Memory B cell (primary cell): ENCODE results near the gene PANK2.
"Not testable (repeated sequence)": the region's sequence is repeated elsewhere in the genome, so short reads cannot be mapped to it uniquely, and the experiment has no call there.

ENCODE experiments used
- ATAC-seq: fragments of 150-1000 bp; cut with Tn5 transposase; 2 replicates; pipeline ENCODE4 v1.10.0; 2021; ENCODE audit warnings: low read depth, mild to moderate bottlenecking, moderate library complexity
- DNase-seq, 2 donors: peaks; one replicate each; pipeline ENCODE4 v3.0.0; 2022; ENCODE audit warnings: low spot score in 2 of 2
- H3K27ac Mint-ChIP-seq: one replicate; pipeline ENCODE4 v1.8.0; 2022; ENCODE audit warnings: mild to moderate bottlenecking, moderate library complexity, mixed read lengths
- H3K27me3 Mint-ChIP-seq: one replicate; pipeline ENCODE4 v1.8.0; 2022; ENCODE audit warnings: mixed read lengths
- H3K36me3 Mint-ChIP-seq: one replicate; pipeline ENCODE4 v1.8.0; 2022; ENCODE audit warnings: mild to moderate bottlenecking, mixed read lengths
- H3K4me1 Mint-ChIP-seq: one replicate; pipeline ENCODE4 v1.8.0; 2022; ENCODE audit warnings: mixed read lengths
- H3K4me3 Mint-ChIP-seq: one replicate; pipeline ENCODE4 v1.8.0; 2022; ENCODE audit warnings: mild to moderate bottlenecking, moderate library complexity, mixed read lengths
- H3K9me3 Mint-ChIP-seq: one replicate; pipeline ENCODE4 v1.8.0; 2022; ENCODE audit warnings: mixed read lengths

Gene PANK2

GRCh38 chr20:3935295-3935955 is 46.2 kb downstream of the PANK2 start:
- Mint-ChIP-seq H3K4me3 (no peak overlapping the region), H3K27ac (no peak overlapping the region), H3K9me3 (peaks cover 5% of the 10 kb centered on the region), H3K36me3 (peaks cover 9% of the 10 kb centered on the region), H3K27me3 (no peaks in the 10 kb centered on the region), H3K4me1 (no peaks in the 10 kb centered on the region)
- DNase-seq (no peak), ATAC-seq (no peak)

GRCh38 chr20:3935956-3936340 is 46.8 kb downstream of the PANK2 start:
- Mint-ChIP-seq H3K27me3 (no peaks in the 10 kb centered on the region), H3K4me1 (no peaks in the 10 kb centered on the region), H3K9me3 (peaks cover 5% of the 10 kb centered on the region), H3K27ac (no peak overlapping the region), H3K4me3 (no peak overlapping the region), H3K36me3 (peaks cover 12% of the 10 kb centered on the region)
- DNase-seq (no peak), ATAC-seq (no peak)

- H3K27ac Mint-ChIP-seq: no peak overlapping the region
- H3K36me3 Mint-ChIP-seq: peaks cover 17% of the 10 kb centered on the region
Measured at GRCh38 chr20:3937618-3938017, 48.4 kb downstream of the PANK2 start.

GRCh38 chr20:3940905-3941304 is 51.7 kb downstream of the PANK2 start:
- H3K4me1 Mint-ChIP-seq: no peaks in the 10 kb centered on the region
- DNase-seq (no peak), ATAC-seq (no peak)
- H3K9me3 Mint-ChIP-seq: peaks cover 5% of the 10 kb centered on the region
- H3K4me3 Mint-ChIP-seq: no peak overlapping the region
- no peak overlapping the region for H3K27ac Mint-ChIP-seq
- H3K36me3 Mint-ChIP-seq: peaks cover 21% of the 10 kb centered on the region
- no peaks in the 10 kb centered on the region for H3K27me3 Mint-ChIP-seq

More at GRCh38 chr20:3937618-3938017, 48.4 kb downstream of the PANK2 start:
- no peak overlapping the region for H3K4me3 Mint-ChIP-seq
- H3K4me1 Mint-ChIP-seq: no peaks in the 10 kb centered on the region
- DNase-seq: no peak
- ATAC-seq: no peak
- H3K27me3 Mint-ChIP-seq: no peaks in the 10 kb centered on the region
- H3K9me3 Mint-ChIP-seq: peaks cover 5% of the 10 kb centered on the region

- H3K4me1 Mint-ChIP-seq, H3K4me3 Mint-ChIP-seq, ATAC-seq, DNase-seq, H3K36me3 Mint-ChIP-seq, H3K27ac Mint-ChIP-seq, H3K9me3 Mint-ChIP-seq, H3K27me3 Mint-ChIP-seq: not testable (repeated sequence)
Measured at GRCh38 chr20:3946666-3947065, 57.5 kb downstream of the PANK2 start.

GRCh38 chr20:3964719-3965118 is 75.5 kb downstream of the PANK2 start:
- H3K9me3 Mint-ChIP-seq: no peaks in the 10 kb centered on the region
- no peaks in the 10 kb centered on the region for H3K27me3 Mint-ChIP-seq
- no peak for DNase-seq
- no peak overlapping the region for H3K27ac Mint-ChIP-seq
- ATAC-seq: no peak
- peaks cover 2% of the 10 kb centered on the region for H3K36me3 Mint-ChIP-seq
- no peaks in the 10 kb centered on the region for H3K4me1 Mint-ChIP-seq
- H3K4me3 Mint-ChIP-seq: no peak overlapping the region

- no peak overlapping the region for H3K4me3 Mint-ChIP-seq
- no peaks in the 10 kb centered on the region for H3K9me3 Mint-ChIP-seq
- ATAC-seq (no peak), DNase-seq (no peak)
- H3K4me1 Mint-ChIP-seq: no peaks in the 10 kb centered on the region
- no peaks in the 10 kb centered on the region for H3K27me3 Mint-ChIP-seq
- no peak overlapping the region for H3K27ac Mint-ChIP-seq
- H3K36me3 Mint-ChIP-seq: peaks cover 10% of the 10 kb centered on the region
Measured at GRCh38 chr20:3966571-3966970, 77.4 kb downstream of the PANK2 start.

- ATAC-seq: no peak
- Mint-ChIP-seq H3K36me3 (peaks cover 10% of the 10 kb centered on the region), H3K9me3 (no peaks in the 10 kb centered on the region), H3K4me1 (no peaks in the 10 kb centered on the region), H3K27ac (no peak overlapping the region), H3K4me3 (no peak overlapping the region), H3K27me3 (no peaks in the 10 kb centered on the region)
- DNase-seq: no peak
Measured at GRCh38 chr20:3970016-3970415, 80.8 kb downstream of the PANK2 start.

GRCh38 chr20:3971145-3971544 is 82.0 kb downstream of the PANK2 start:
- no peak for ATAC-seq
- no peak overlapping the region for H3K27ac Mint-ChIP-seq

GRCh38 chr20:3972161-3972560 is 83.0 kb downstream of the PANK2 start:
- Mint-ChIP-seq H3K36me3 (peaks cover 7% of the 10 kb centered on the region), H3K27me3 (no peaks in the 10 kb centered on the region), H3K4me3 (no peak overlapping the region), H3K9me3 (no peaks in the 10 kb centered on the region), H3K4me1 (no peaks in the 10 kb centered on the region), H3K27ac (no peak overlapping the region)
- DNase-seq (no peak), ATAC-seq (no peak)

More at GRCh38 chr20:3971145-3971544, 82.0 kb downstream of the PANK2 start:
- DNase-seq: no peak
- Mint-ChIP-seq H3K4me1 (no peaks in the 10 kb centered on the region), H3K27me3 (no peaks in the 10 kb centered on the region), H3K9me3 (no peaks in the 10 kb centered on the region), H3K4me3 (no peak overlapping the region), H3K36me3 (peaks cover 10% of the 10 kb centered on the region)

GRCh38 chr20:3972631-3973030 is 83.4 kb downstream of the PANK2 start:
- not testable (repeated sequence) for H3K9me3 Mint-ChIP-seq, H3K4me1 Mint-ChIP-seq, DNase-seq, H3K27me3 Mint-ChIP-seq, H3K36me3 Mint-ChIP-seq, ATAC-seq, H3K27ac Mint-ChIP-seq, H3K4me3 Mint-ChIP-seq

GRCh38 chr20:3973705-3974104 is 84.5 kb downstream of the PANK2 start:
- ATAC-seq: no peak
- H3K4me3 Mint-ChIP-seq: no peak overlapping the region
- peaks cover 7% of the 10 kb centered on the region for H3K36me3 Mint-ChIP-seq
- no peak overlapping the region for H3K27ac Mint-ChIP-seq
- no peaks in the 10 kb centered on the region for H3K27me3 Mint-ChIP-seq
- H3K9me3 Mint-ChIP-seq: no peaks in the 10 kb centered on the region
- no peaks in the 10 kb centered on the region for H3K4me1 Mint-ChIP-seq
- DNase-seq: no peak

GRCh38 chr20:3976511-3976910 is 87.3 kb downstream of the PANK2 start:
- no peak overlapping the region for H3K4me3 Mint-ChIP-seq
- ATAC-seq (no peak), DNase-seq (no peak)
- H3K27me3 Mint-ChIP-seq: no peaks in the 10 kb centered on the region
- peaks cover 3% of the 10 kb centered on the region for H3K4me1 Mint-ChIP-seq
- no peaks in the 10 kb centered on the region for H3K9me3 Mint-ChIP-seq
- no peaks in the 10 kb centered on the region for H3K36me3 Mint-ChIP-seq
- no peak overlapping the region for H3K27ac Mint-ChIP-seq
